DMS53 treated with DMSO at 0.1 percent for 48 hours (cell line): ENCODE measurements around the gene ASAH2.
"Not testable (repeated sequence)": the region's sequence is repeated elsewhere in the genome, so short reads cannot be mapped to it uniquely, and the experiment has no call there.

Experiments
- DNase-seq: peaks from one replicate; lab custom pipeline; 2025; ENCODE audit not compliant: unreplicated experiment; lab: John Stamatoyannopoulos, UW

The ASAH2 gene

GRCh38 chr10:50251394-50251793 lies at the start of gene ASAH2:
Gene ASAH2 (minus strand): TSS chr10:50251516. CDS start chr10:50248610, 2,906 bp downstream.
- no peak for DNase-seq

- no peak for DNase-seq
Observed at GRCh38 chr10:50299948-50300669, 48.8 kb upstream of the ASAH2 start.

GRCh38 chr10:50295367-50295766 lies 44.1 kb upstream of the ASAH2 start:
- no peak for DNase-seq

- no peak for DNase-seq
Observed at GRCh38 chr10:50294582-50294981, 43.3 kb upstream of the ASAH2 start.

GRCh38 chr10:50293513-50294313 lies 42.4 kb upstream of the ASAH2 start:
- no peak for DNase-seq

GRCh38 chr10:50291261-50291850 lies 40.0 kb upstream of the ASAH2 start:
- DNase-seq, result no peak

GRCh38 chr10:50289196-50289595 lies 37.9 kb upstream of the ASAH2 start:
- no peak for DNase-seq

- DNase-seq, result no peak
Observed at GRCh38 chr10:50286996-50287803, 35.9 kb upstream of the ASAH2 start.

GRCh38 chr10:50286517-50286916 lies 35.2 kb upstream of the ASAH2 start:
- DNase-seq, result no peak

GRCh38 chr10:50281967-50282522 lies 30.7 kb upstream of the ASAH2 start:
- DNase-seq, result no peak

GRCh38 chr10:50281210-50281966 lies 30.1 kb upstream of the ASAH2 start:
- no peak for DNase-seq

- no peak for DNase-seq
Observed at GRCh38 chr10:50280049-50280841, 28.9 kb upstream of the ASAH2 start.

GRCh38 chr10:50279489-50279888 lies 28.2 kb upstream of the ASAH2 start:
- peak; percentile 67 for DNase-seq

GRCh38 chr10:50275650-50276235 lies 24.4 kb upstream of the ASAH2 start:
- DNase-seq, result peak; percentile 35

GRCh38 chr10:50272531-50272930 lies 21.2 kb upstream of the ASAH2 start:
- no peak for DNase-seq

- no peak for DNase-seq
Observed at GRCh38 chr10:50271564-50272250, 20.4 kb upstream of the ASAH2 start.

- not testable (repeated sequence) for DNase-seq
Observed at GRCh38 chr10:50267877-50268276, 16.6 kb upstream of the ASAH2 start.

- DNase-seq, result not testable (repeated sequence)
Observed at GRCh38 chr10:50262625-50263024, 11.3 kb upstream of the ASAH2 start.
